HG02840 (cell line): Measurements from ENCODE around the gene CDIPT.

ENCODE experiments used
- ATAC-seq: cut with Tn5 transposase; IDR thresholded peaks from one replicate; pipeline ENCODE4 v1.9.1; 2021; ENCODE audit warnings: mild to moderate bottlenecking, moderate library complexity, moderate number of reproducible peaks; ENCODE audit not compliant: unreplicated experiment, low FRiP score

The CDIPT gene

GRCh38 chr16:29860218-29860617 lies 2.8 kb downstream of the CDIPT start:
- no peak for ATAC-seq

GRCh38 chr16:29858974-29859373 lies 4.1 kb downstream of the CDIPT start:
- no peak for ATAC-seq

- no peak for ATAC-seq
Measured at GRCh38 chr16:29858149-29858849, 4.7 kb downstream of the CDIPT start.

- no peak for ATAC-seq
Measured at GRCh38 chr16:29857133-29857760, 5.8 kb downstream of the CDIPT start.

GRCh38 chr16:29854520-29855100 lies 8.4 kb downstream of the CDIPT start:
- no peak for ATAC-seq

- no peak for ATAC-seq
Measured at GRCh38 chr16:29852654-29853053, 10.4 kb downstream of the CDIPT start.

GRCh38 chr16:29850998-29851397 lies 12.0 kb downstream of the CDIPT start:
- no peak for ATAC-seq

- ATAC-seq: no peak
Measured at GRCh38 chr16:29849505-29849904, 13.5 kb downstream of the CDIPT start.

- no peak for ATAC-seq
Measured at GRCh38 chr16:29848420-29849297, 14.4 kb downstream of the CDIPT start.

- ATAC-seq: no peak
Measured at GRCh38 chr16:29845656-29846055, 17.4 kb downstream of the CDIPT start.

- ATAC-seq: no peak
Measured at GRCh38 chr16:29844575-29845331, 18.3 kb downstream of the CDIPT start.

- ATAC-seq: no peak
Measured at GRCh38 chr16:29843931-29844330, 19.1 kb downstream of the CDIPT start.

- ATAC-seq: no peak
Measured at GRCh38 chr16:29842732-29843346, 20.2 kb downstream of the CDIPT start.

GRCh38 chr16:29841631-29842030 lies 21.4 kb downstream of the CDIPT start:
- ATAC-seq: no peak

GRCh38 chr16:29840240-29840639 lies 22.8 kb downstream of the CDIPT start:
- no peak for ATAC-seq

GRCh38 chr16:29839822-29840221 lies 23.2 kb downstream of the CDIPT start:
- ATAC-seq: no peak

- no peak for ATAC-seq
Measured at GRCh38 chr16:29837841-29838240, 25.2 kb downstream of the CDIPT start.

- ATAC-seq: no peak
Measured at GRCh38 chr16:29836623-29837022, 26.4 kb downstream of the CDIPT start.

- ATAC-seq: no peak
Measured at GRCh38 chr16:29835926-29836325, 27.1 kb downstream of the CDIPT start.

- no peak for ATAC-seq
Measured at GRCh38 chr16:29834079-29834478, 28.9 kb downstream of the CDIPT start.
